Activated naive CD4-positive, alpha-beta T cell treated with anti-CD3 and anti-CD28 coated beads, Interleukin-2, amount 50 U/mL, for 24 hours (primary cell): ENCODE data around the gene ZNF445.
"Not testable (repeated sequence)": the region's sequence is repeated elsewhere in the genome, so short reads cannot be mapped to it uniquely, and the experiment has no call there.

Experiments
- H3K27ac Mint-ChIP-seq: one replicate; pipeline ENCODE4 v1.8.0; 2021; ENCODE audit warnings: mild to moderate bottlenecking, mixed read lengths
- H3K27me3 Mint-ChIP-seq: one replicate; pipeline ENCODE4 v1.8.0; 2021; ENCODE audit warnings: mixed read lengths
- H3K36me3 Mint-ChIP-seq: one replicate; pipeline ENCODE4 v1.8.0; 2021; ENCODE audit warnings: mixed read lengths
- H3K4me1 Mint-ChIP-seq: one replicate; pipeline ENCODE4 v1.8.0; 2021; ENCODE audit warnings: mixed read lengths
- H3K4me3 Mint-ChIP-seq: one replicate; pipeline ENCODE4 v1.8.0; 2021; ENCODE audit warnings: mild to moderate bottlenecking, mixed read lengths
- H3K9me3 Mint-ChIP-seq: one replicate; pipeline ENCODE4 v1.8.0; 2021; ENCODE audit warnings: mixed read lengths

The ZNF445 gene

DNA sequence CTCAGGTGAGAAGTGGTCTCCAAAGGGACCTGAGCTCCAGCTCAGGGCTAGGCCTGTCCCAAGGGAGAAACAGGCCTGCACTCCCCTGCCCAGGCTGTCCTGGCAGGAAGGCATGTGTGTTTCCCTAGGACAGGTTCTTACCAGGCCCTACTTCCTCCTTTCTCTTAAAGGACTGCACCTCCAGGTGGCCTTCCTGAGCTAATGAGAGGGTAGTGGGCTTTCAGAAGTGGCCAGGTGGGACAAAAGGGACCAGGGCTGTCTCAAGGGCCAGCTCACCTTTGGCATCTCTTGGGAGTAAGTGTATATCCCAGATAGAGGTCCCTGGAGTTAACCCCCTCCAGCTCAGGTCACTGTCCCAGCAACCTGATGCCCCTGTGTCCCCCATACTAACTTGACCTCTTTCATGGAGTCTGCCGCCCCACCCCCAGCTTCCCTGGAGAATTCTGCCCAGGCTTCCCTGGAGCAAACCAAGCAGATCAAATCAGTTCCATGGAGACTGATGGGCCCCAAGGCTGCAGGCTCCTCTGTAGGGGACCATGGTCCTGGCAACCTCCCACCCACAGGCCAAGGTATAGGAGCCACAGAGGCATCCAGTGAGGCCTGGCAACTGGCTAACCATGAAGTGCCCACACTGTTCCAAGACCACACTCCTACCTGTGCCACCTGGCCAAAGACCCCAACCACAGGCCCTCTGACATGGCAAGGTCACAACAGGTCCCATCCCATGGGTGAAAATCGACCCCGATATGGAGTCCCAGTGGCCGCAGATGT lies 67.6 kb downstream of the ZNF445 start:
- H3K4me1 Mint-ChIP-seq, result no peaks in the 10 kb centered on the region
- peaks cover 2% of the 10 kb centered on the region for H3K36me3 Mint-ChIP-seq
- H3K4me3 Mint-ChIP-seq, result no peak overlapping the region
- H3K9me3 Mint-ChIP-seq, result no peaks in the 10 kb centered on the region
- H3K27me3 Mint-ChIP-seq, result no peaks in the 10 kb centered on the region
- no peak overlapping the region for H3K27ac Mint-ChIP-seq

DNA sequence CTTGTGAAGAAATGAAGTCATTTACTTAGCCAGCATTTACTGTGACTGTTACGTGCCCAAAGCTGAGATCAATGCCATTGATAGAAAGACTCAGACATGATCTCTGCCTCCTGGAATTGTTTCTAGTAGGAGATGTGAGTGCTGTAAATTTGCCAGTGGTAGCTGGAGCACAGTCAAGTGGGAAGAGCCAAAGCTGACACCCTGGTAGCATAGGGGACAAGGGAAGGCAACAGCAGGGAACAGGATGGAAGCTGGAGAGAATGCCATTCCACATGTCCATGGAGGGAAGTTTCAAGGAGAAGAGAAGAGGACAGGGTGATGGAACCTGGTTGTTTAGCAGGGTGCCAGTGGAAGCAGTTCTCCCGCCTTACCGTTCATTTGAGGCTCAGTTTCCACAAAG lies 74.9 kb downstream of the ZNF445 start:
- no peak overlapping the region for H3K27ac Mint-ChIP-seq
- no peaks in the 10 kb centered on the region for H3K9me3 Mint-ChIP-seq
- peaks cover 13% of the 10 kb centered on the region for H3K36me3 Mint-ChIP-seq
- H3K27me3 Mint-ChIP-seq, result no peaks in the 10 kb centered on the region
- H3K4me3 Mint-ChIP-seq, result no peak overlapping the region
- no peaks in the 10 kb centered on the region for H3K4me1 Mint-ChIP-seq

DNA sequence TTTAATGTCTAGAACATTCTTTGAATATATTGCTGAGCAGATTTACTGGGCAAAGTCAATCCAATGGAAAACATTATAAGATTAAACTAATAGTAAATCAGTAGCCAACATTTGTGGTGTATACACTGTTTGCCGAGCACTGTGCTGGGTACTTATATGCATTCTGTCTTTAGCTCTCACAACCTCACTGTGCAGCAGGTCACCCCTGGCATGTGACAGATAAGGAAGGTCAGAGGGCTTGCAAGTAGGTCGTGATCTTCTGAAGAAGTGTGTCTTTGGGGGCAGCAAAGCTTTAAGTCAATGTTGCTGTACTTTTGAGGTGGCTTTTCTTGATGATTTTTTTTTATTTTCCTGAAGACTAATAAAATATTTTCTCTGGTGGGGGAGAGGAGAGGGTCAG lies 76.7 kb downstream of the ZNF445 start:
- Mint-ChIP-seq H3K36me3 (peaks cover 17% of the 10 kb centered on the region), H3K4me3 (no peak overlapping the region), H3K9me3 (no peaks in the 10 kb centered on the region), H3K4me1 (no peaks in the 10 kb centered on the region), H3K27me3 (no peaks in the 10 kb centered on the region), H3K27ac (no peak overlapping the region)

DNA sequence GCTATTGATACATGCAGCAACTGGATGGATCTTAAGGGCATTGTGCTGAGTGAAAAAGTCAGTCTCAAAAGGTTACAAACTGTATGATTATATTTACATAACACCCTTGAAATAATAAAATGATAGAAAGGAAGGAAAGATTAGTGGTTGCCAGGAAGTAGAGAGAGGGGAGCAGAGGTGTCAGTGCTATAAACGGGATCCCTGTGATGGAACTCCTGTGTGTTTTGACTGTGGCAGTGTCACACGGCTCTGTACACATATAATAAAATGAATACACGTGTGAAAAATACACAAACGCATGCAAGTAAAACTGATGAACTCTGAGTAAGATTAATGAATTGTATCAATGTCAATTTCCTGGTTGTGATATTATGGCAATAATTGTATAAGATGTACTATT lies 78.6 kb downstream of the ZNF445 start:
- H3K27me3 Mint-ChIP-seq, result no peaks in the 10 kb centered on the region
- no peak overlapping the region for H3K4me3 Mint-ChIP-seq
- H3K4me1 Mint-ChIP-seq, result no peaks in the 10 kb centered on the region
- no peaks in the 10 kb centered on the region for H3K9me3 Mint-ChIP-seq
- H3K36me3 Mint-ChIP-seq, result peaks cover 14% of the 10 kb centered on the region
- no peak overlapping the region for H3K27ac Mint-ChIP-seq

DNA sequence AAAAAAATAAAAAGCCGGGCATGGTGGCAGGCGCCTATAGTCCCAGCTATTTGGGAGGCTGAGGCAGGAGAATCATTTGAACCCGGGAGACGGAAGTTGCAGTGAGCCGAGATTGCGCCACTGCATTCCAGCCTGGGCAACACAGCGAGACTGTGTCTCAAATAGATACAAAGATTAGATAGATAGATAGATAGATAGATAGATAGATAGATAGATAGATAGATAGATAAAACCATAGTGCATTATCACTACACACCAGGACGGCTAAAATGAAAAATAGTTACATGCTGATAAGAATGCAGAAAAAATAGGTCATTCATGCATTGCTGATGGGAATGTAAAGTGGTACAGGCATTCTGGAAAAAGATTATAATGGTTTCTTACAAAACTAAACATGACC lies 79.2 kb downstream of the ZNF445 start:
- not testable (repeated sequence) for H3K4me1 Mint-ChIP-seq, H3K27ac Mint-ChIP-seq

DNA sequence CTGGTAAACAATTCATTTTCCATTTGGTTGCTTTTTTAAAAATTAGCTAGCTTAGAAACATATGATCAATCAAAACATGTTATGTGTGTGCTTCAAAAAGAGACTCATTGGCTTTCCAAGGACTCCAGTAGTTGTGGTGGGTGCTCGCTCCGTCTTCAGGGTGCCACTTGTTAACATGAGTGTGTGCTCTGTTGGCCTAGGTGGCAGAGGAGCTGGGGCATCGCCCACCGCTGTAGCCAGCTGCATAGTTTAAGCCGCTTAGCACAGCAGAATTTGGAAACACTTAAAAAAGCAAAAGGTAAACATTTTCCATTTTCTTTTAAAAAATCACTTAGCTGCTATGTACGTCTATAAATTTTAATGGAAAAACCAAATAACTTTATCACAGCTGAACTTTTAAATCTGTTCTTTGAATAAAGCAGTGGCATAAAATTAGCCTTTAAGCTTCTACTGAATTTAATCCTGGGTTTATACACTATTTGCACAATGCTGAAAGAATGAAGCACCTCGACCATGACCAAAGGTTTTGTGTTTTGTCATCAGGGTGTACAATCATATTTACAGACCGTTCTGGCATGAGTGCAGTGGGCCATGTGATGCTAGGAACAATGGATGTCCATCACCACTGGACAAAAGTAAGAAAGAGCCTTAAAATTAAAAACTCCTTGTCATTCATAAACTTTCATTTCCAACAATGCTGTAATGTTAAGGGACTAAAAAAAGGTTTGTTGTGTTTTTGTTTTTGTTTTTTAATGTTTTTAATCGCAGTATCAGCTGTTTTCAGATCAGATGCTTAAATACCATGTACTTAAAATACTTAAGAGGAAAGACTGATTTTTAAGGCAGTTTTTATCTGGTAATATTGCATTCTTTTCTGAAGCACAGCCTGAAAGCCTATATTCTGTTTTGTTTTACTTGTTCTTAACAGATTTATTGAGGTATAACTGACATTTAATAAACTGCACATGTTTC lies 81.0 kb downstream of the ZNF445 start:
- H3K27ac Mint-ChIP-seq, result no peak overlapping the region
- H3K4me3 Mint-ChIP-seq, result no peak overlapping the region
- H3K9me3 Mint-ChIP-seq, result no peaks in the 10 kb centered on the region
- no peaks in the 10 kb centered on the region for H3K4me1 Mint-ChIP-seq
- H3K27me3 Mint-ChIP-seq, result no peaks in the 10 kb centered on the region
- H3K36me3 Mint-ChIP-seq, result peaks cover 10% of the 10 kb centered on the region

More for the DNA sequence above, 79.2 kb downstream of the ZNF445 start:
- not testable (repeated sequence) for H3K27me3 Mint-ChIP-seq, H3K4me3 Mint-ChIP-seq, H3K9me3 Mint-ChIP-seq
- H3K36me3 Mint-ChIP-seq, result peaks cover 13% of the 10 kb centered on the region

DNA sequence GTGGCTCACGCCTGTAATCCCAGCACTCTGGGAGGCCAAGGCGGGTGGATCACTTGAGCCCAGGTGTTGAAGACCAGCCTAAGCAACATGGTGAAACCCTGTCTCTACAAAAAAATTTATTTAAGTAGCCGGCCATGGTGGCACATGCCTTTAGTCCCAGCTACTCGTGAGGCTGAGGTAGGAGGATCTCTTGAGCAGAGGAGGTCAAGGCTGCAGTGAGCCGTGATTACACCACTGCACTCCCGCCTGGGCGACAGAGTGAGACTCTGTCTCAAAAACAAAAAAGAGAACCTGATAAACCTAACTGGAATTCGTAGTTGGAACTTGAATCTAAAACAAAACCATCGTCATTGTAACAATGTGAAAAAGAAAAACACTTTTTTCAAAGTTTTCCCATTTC lies 81.8 kb downstream of the ZNF445 start:
- no peaks in the 10 kb centered on the region for H3K4me1 Mint-ChIP-seq
- H3K36me3 Mint-ChIP-seq, result peaks cover 10% of the 10 kb centered on the region
- no peaks in the 10 kb centered on the region for H3K27me3 Mint-ChIP-seq
- H3K4me3 Mint-ChIP-seq, result no peak overlapping the region
- H3K9me3 Mint-ChIP-seq, result no peaks in the 10 kb centered on the region
- no peak overlapping the region for H3K27ac Mint-ChIP-seq

DNA sequence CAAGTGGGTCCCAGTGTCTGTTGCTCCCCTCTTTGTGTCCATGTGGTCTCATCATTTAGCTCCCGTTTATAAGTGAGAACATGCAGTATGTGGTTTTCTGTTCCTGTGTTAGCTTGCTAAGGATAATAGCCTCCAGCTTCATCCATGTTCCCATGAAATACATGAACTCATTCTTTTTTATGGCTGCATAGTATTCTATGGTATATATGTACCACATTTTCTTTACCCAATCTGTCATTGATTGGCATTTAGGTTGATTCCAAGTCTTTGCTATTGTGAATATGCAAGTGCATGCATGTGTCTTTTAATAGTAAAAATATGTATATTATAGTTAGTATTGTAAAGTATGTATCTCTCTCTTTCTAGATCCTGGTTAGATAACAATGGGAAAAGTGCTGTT lies 85.0 kb downstream of the ZNF445 start:
- H3K9me3 Mint-ChIP-seq, result no peaks in the 10 kb centered on the region
- H3K27me3 Mint-ChIP-seq, result no peaks in the 10 kb centered on the region
- peaks cover 8% of the 10 kb centered on the region for H3K36me3 Mint-ChIP-seq
- no peak overlapping the region for H3K27ac Mint-ChIP-seq
- H3K4me1 Mint-ChIP-seq, result no peaks in the 10 kb centered on the region
- no peak overlapping the region for H3K4me3 Mint-ChIP-seq

DNA sequence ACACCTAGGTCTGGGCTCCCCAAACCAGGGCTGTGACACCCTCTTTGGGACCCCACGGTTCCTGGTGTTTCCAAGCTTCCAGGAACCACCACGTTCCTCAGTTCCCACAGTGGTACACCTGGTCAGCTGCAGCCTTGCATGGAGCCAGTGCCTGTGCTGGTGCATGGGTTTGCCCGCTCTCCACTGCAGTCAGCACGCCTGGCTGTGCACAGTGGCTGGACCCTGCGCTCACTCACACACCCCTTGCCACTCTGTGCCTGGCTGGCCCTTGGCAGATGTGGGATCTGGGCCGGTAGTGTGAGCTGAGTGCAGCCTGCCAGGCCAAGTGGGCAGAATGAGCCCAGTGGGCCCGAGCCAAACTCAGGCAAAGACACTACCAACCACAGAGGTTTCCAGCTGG lies 90.1 kb downstream of the ZNF445 start:
- Mint-ChIP-seq H3K27me3 (no peaks in the 10 kb centered on the region), H3K4me1 (no peaks in the 10 kb centered on the region), H3K27ac (no peak overlapping the region), H3K9me3 (peaks cover 7% of the 10 kb centered on the region), H3K4me3 (no peak overlapping the region), H3K36me3 (peaks cover 6% of the 10 kb centered on the region)
